Measurements from ENCODE around the gene APOL1.

- TF ChIP-seq POLR2A (IDR thresholded peaks at IDR 0.05; ENCODE audit: low read length) (no peak), GATA1 (IDR thresholded peaks at IDR 0.05; ENCODE audit: low read depth, low read length) (no peak)
Measured at GRCh38 chr22:36238373-36239149, 14.4 kb upstream of the APOL1 start.
